Nephron progenitor cell (in vitro differentiated cells): ENCODE results near the gene BRPF1.

Source experiments
- DNase-seq: peaks from one replicate; pipeline ENCODE4 v3.0.0; 2021
- H3K27ac Mint-ChIP-seq: 2 replicates; pipeline ENCODE4 v1.8.0; 2021; ENCODE audit warnings: mild to moderate bottlenecking, moderate library complexity, mixed read lengths
- H3K27me3 Mint-ChIP-seq: 2 replicates; pipeline ENCODE4 v1.8.0; 2021; ENCODE audit warnings: mild to moderate bottlenecking, low read depth, mixed read lengths; ENCODE audit not compliant: poor library complexity
- H3K36me3 Mint-ChIP-seq: 2 replicates; pipeline ENCODE4 v1.8.0; 2021; ENCODE audit warnings: low read depth, mixed read lengths
- H3K4me1 Mint-ChIP-seq: 2 replicates; pipeline ENCODE4 v1.8.0; 2021; ENCODE audit warnings: mixed read lengths
- H3K4me3 Mint-ChIP-seq: 2 replicates; pipeline ENCODE4 v1.8.0; 2021; ENCODE audit warnings: mild to moderate bottlenecking, moderate library complexity, mixed read lengths
- H3K9me3 Mint-ChIP-seq: 2 replicates; pipeline ENCODE4 v1.8.0; 2021; ENCODE audit warnings: mild to moderate bottlenecking, moderate library complexity, mixed read lengths
- CTCF ChIP-seq: fragments of 200-600 bp; sonication (generic); IDR thresholded peaks from 2 replicates; pipeline ENCODE4 v1.5.0; 2021; ENCODE audit warnings: antibody characterized with exemption

BRPF1 gene

GRCh38 chr3:9692416-9692815, 39.1 kb upstream of the BRPF1 start:
- H3K4me3 Mint-ChIP-seq, result no peak overlapping the region
- peaks cover 17% of the 10 kb centered on the region for H3K36me3 Mint-ChIP-seq
- H3K9me3 Mint-ChIP-seq, result no peaks in the 10 kb centered on the region
- no peak for DNase-seq
- no peaks in the 10 kb centered on the region for H3K27me3 Mint-ChIP-seq
- peaks cover 14% of the 10 kb centered on the region for H3K4me1 Mint-ChIP-seq
- TF ChIP-seq CTCF, result no peak
- no peak overlapping the region for H3K27ac Mint-ChIP-seq

- H3K4me1 Mint-ChIP-seq, result peaks cover 14% of the 10 kb centered on the region
- DNase-seq, result no peak
- no peaks in the 10 kb centered on the region for H3K9me3 Mint-ChIP-seq
- peaks cover 26% of the 10 kb centered on the region for H3K36me3 Mint-ChIP-seq
- H3K27ac Mint-ChIP-seq, result peak overlapping the region; percentile 90
- TF ChIP-seq CTCF, result no peak
- no peak overlapping the region for H3K4me3 Mint-ChIP-seq
- H3K27me3 Mint-ChIP-seq, result no peaks in the 10 kb centered on the region
These were observed 36.2 kb upstream of the BRPF1 start for GRCh38 chr3:9695345-9695744.

- H3K27ac Mint-ChIP-seq, result peak overlapping the region; percentile 90
- peaks cover 14% of the 10 kb centered on the region for H3K4me1 Mint-ChIP-seq
- H3K9me3 Mint-ChIP-seq, result no peaks in the 10 kb centered on the region
- peak; percentile 22 for DNase-seq
- no peak overlapping the region for H3K4me3 Mint-ChIP-seq
- H3K27me3 Mint-ChIP-seq, result no peaks in the 10 kb centered on the region
- TF ChIP-seq CTCF, result no peak
- H3K36me3 Mint-ChIP-seq, result peaks cover 26% of the 10 kb centered on the region
These were observed 35.8 kb upstream of the BRPF1 start for GRCh38 chr3:9695746-9696145.

- Mint-ChIP-seq H3K36me3 (peaks cover 26% of the 10 kb centered on the region), H3K27ac (no peak overlapping the region), H3K4me1 (peaks cover 14% of the 10 kb centered on the region), H3K9me3 (no peaks in the 10 kb centered on the region), H3K27me3 (peaks cover 5% of the 10 kb centered on the region), H3K4me3 (no peak overlapping the region)
- no peak for DNase-seq
- no peak for TF ChIP-seq CTCF
These were observed 34.9 kb upstream of the BRPF1 start for GRCh38 chr3:9696480-9697220.

- peaks cover 32% of the 10 kb centered on the region for H3K36me3 Mint-ChIP-seq
These were observed 33.6 kb upstream of the BRPF1 start for GRCh38 chr3:9697892-9698291.

More at GRCh38 chr3:9697892-9698291, 33.6 kb upstream of the BRPF1 start:
- Mint-ChIP-seq H3K4me1 (peaks cover 14% of the 10 kb centered on the region), H3K27ac (no peak overlapping the region), H3K9me3 (no peaks in the 10 kb centered on the region), H3K27me3 (peaks cover 17% of the 10 kb centered on the region), H3K4me3 (no peak overlapping the region)
- no peak for DNase-seq
- no peak for TF ChIP-seq CTCF
